Suprapubic skin (tissue), 3 donors: ENCODE data around the gene PHF12.

Experiments
- CTCF ChIP-seq, 2 donors: fragments of 200-600 bp in 1 of 2; fragments of 450-650 bp in 1 of 2; sonication (generic) in 1 of 2; IDR thresholded peaks; one replicate each; pipeline ENCODE4 v1.5.1; 2016 to 2019; ENCODE audit warnings: antibody characterized with exemption in 2 of 2, mild to moderate bottlenecking in 1 of 2, moderate library complexity in 1 of 2
- EP300 ChIP-seq: sonication (generic); formaldehyde crosslinking; IDR thresholded peaks from one replicate; pipeline ENCODE4 v1.6.1; 2017; ENCODE audit warnings: antibody characterized with exemption
- POLR2A ChIP-seq, 2 donors: fragments of 450-650 bp; IDR thresholded peaks; one replicate each; pipeline ENCODE4 v1.6.1; 2017; ENCODE audit warnings: antibody characterized with exemption in 2 of 2, mild to moderate bottlenecking in 2 of 2, moderate library complexity in 2 of 2

GRCh38 chr17:28871056-28871579 is 80.2 kb downstream of the PHF12 start:
- TF ChIP-seq POLR2A (IDR thresholded peaks at IDR 0.05), result no peak
- no peak for TF ChIP-seq CTCF (IDR thresholded peaks at IDR 0.05)
- no peak for TF ChIP-seq EP300
